WTC11 (cell line): ENCODE results near the gene ISL2. TPM values are rescaled to one million over a fixed set of nuclear protein-coding genes. Genes with fewer than 3 reads are reported as not detected.

ENCODE experiments used
- ATAC-seq: fragments of 200-7000 bp; cut with Tn5 transposase; 2 replicates; pipeline ENCODE4 v1.10.0; 2021; ENCODE audit warnings: mild to moderate bottlenecking, moderate library complexity
- CTCF ChIA-PET: fragments of 300-600 bp; sonication (Branson Sonifier 250); formaldehyde crosslinking; loops from one replicate; lab custom pipeline; 2021; ENCODE audit warnings: antibody characterized with exemption; lab: Charles Lee
- POLR2A ChIA-PET: fragments of 350-600 bp; sonication (Branson Sonifier 250); formaldehyde crosslinking; loops from one replicate; lab custom pipeline; 2021; ENCODE audit warnings: antibody characterized with exemption; lab: Charles Lee
- DNase-seq: peaks from one replicate; pipeline ENCODE4 v3.0.0; 2021; ENCODE audit warnings: low spot score
- H3K27ac Mint-ChIP-seq: 2 replicates; pipeline ENCODE4 v1.8.0; 2021; ENCODE audit warnings: mixed read lengths
- H3K27me3 Mint-ChIP-seq: 2 replicates; pipeline ENCODE4 v1.8.0; 2021; ENCODE audit warnings: low read depth, mild to moderate bottlenecking, moderate library complexity, mixed read lengths
- H3K36me3 Mint-ChIP-seq: 2 replicates; pipeline ENCODE4 v1.8.0; 2021; ENCODE audit warnings: mixed read lengths
- H3K4me1 Mint-ChIP-seq: 2 replicates; pipeline ENCODE4 v1.8.0; 2022; ENCODE audit warnings: mixed read lengths
- H3K4me3 Mint-ChIP-seq: 2 replicates; pipeline ENCODE4 v1.8.0; 2021; ENCODE audit warnings: mild to moderate bottlenecking, moderate library complexity, mixed read lengths
- H3K9me3 Mint-ChIP-seq: 2 replicates; pipeline ENCODE4 v1.8.0; 2021; ENCODE audit warnings: mixed read lengths
- AFF4 ChIP-seq: sonication (generic); formaldehyde crosslinking; IDR thresholded peaks from 2 replicates; pipeline ENCODE4 v1.8.1; 2023; ENCODE audit warnings: mild to moderate bottlenecking, missing genetic modification reagents, borderline replicate concordance
- ATF2 ChIP-seq: sonication (generic); formaldehyde crosslinking; IDR thresholded peaks from 2 replicates; pipeline ENCODE4 v1.8.1; 2022; ENCODE audit warnings: low read depth, missing genetic modification reagents, borderline replicate concordance
- CREM ChIP-seq: sonication (generic); formaldehyde crosslinking; IDR thresholded peaks from 2 replicates; pipeline ENCODE4 v1.8.1; 2022; ENCODE audit warnings: mild to moderate bottlenecking, missing genetic modification reagents, moderate library complexity
- FOXJ3 ChIP-seq: sonication (generic); formaldehyde crosslinking; IDR thresholded peaks from 2 replicates; pipeline ENCODE4 v1.9.0; 2021; ENCODE audit warnings: missing genetic modification reagents, mild to moderate bottlenecking, borderline replicate concordance
- FOXK1 ChIP-seq: sonication (generic); formaldehyde crosslinking; IDR thresholded peaks from 2 replicates; pipeline ENCODE4 v1.8.0; 2022; ENCODE audit warnings: mild to moderate bottlenecking, moderate library complexity, missing genetic modification reagents
- HMGA2 ChIP-seq: fragments of 250-450 bp; sonication (Bioruptor Pico); IDR thresholded peaks from 2 replicates; pipeline ENCODE4 v1.4.0; 2021; ENCODE audit warnings: mild to moderate bottlenecking, moderate library complexity
- MXD4 ChIP-seq: fragments of 250-450 bp; sonication (Bioruptor Pico); IDR thresholded peaks from 2 replicates; pipeline ENCODE4 v1.8.0; 2021; ENCODE audit warnings: mild to moderate bottlenecking, moderate library complexity, borderline replicate concordance
- NFE2L1 ChIP-seq: sonication (generic); formaldehyde crosslinking; IDR thresholded peaks from 2 replicates; pipeline ENCODE4 v1.8.1; 2023; ENCODE audit warnings: missing genetic modification reagents
- SOX15 ChIP-seq: fragments of 250-450 bp; sonication (Bioruptor Pico); IDR thresholded peaks from 2 replicates; pipeline ENCODE4 v1.9.0; 2021; ENCODE audit warnings: mild to moderate bottlenecking
- SP1 ChIP-seq: sonication (generic); formaldehyde crosslinking; conservative IDR thresholded peaks from 2 replicates; pipeline ENCODE4 v1.8.1; 2022; ENCODE audit warnings: missing genetic modification reagents
- TP53 ChIP-seq: sonication (generic); formaldehyde crosslinking; IDR thresholded peaks from 2 replicates; pipeline ENCODE4 v1.8.1; 2023; ENCODE audit warnings: mild to moderate bottlenecking, missing genetic modification reagents
- ZBTB21 ChIP-seq: sonication (generic); formaldehyde crosslinking; IDR thresholded peaks from 2 replicates; pipeline ENCODE4 v1.8.1; 2023; ENCODE audit warnings: mild to moderate bottlenecking, missing genetic modification reagents, borderline replicate concordance
- ZNF263 ChIP-seq: sonication (generic); formaldehyde crosslinking; IDR thresholded peaks from 2 replicates; pipeline ENCODE4 v1.8.1; 2022; ENCODE audit warnings: low read depth, mild to moderate bottlenecking, moderate library complexity, missing genetic modification reagents
- total RNA-seq: library from RNA; stranded (reverse); gene quantifications from 3 replicates; pipeline ENCODE4 v1.2.3, GENCODE V29; 2021
- TF ChIP-seq, protein P1 (sequence below): sonication (generic); formaldehyde crosslinking; IDR thresholded peaks from 2 replicates; pipeline ENCODE4 v1.8.0; 2023; ENCODE audit warnings: missing genetic modification reagents, mild to moderate bottlenecking, borderline replicate concordance
- TF ChIP-seq, protein P2 (sequence below): fragments of 200-600 bp; IDR thresholded peaks from 2 replicates; pipeline ENCODE4 v1.8.0; 2022; ENCODE audit warnings: antibody characterized with exemption
- TF ChIP-seq, protein P3 (sequence below): fragments of 250-450 bp; sonication (Bioruptor Pico); IDR thresholded peaks from 2 replicates; pipeline ENCODE4 v1.8.0; 2021; ENCODE audit warnings: mild to moderate bottlenecking

The ISL2 gene
- total RNA-seq, 1 experiment from 2014 or later, result 0.24 TPM

DNA sequence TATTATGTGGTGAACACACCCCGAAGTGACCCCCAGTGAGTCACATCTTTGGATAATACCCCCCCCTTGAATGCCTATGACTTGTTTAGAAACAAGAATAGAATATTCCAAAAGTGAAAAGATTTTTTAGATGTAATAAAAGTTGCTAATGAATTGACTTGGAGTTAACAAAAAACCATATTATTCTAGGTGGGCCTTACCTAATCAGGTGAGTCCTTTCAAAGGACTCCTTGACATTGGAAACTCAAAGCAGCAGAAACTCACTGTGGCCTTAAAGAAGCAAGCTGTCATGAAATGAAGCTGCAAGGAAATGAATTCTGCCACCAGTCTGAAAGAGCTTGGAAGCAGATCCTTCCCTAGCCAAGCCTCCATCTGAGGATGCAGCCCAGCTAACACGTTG, 10.9 kb upstream of the ISL2 start (continued):
- TF ChIP-seq, protein P1, sequence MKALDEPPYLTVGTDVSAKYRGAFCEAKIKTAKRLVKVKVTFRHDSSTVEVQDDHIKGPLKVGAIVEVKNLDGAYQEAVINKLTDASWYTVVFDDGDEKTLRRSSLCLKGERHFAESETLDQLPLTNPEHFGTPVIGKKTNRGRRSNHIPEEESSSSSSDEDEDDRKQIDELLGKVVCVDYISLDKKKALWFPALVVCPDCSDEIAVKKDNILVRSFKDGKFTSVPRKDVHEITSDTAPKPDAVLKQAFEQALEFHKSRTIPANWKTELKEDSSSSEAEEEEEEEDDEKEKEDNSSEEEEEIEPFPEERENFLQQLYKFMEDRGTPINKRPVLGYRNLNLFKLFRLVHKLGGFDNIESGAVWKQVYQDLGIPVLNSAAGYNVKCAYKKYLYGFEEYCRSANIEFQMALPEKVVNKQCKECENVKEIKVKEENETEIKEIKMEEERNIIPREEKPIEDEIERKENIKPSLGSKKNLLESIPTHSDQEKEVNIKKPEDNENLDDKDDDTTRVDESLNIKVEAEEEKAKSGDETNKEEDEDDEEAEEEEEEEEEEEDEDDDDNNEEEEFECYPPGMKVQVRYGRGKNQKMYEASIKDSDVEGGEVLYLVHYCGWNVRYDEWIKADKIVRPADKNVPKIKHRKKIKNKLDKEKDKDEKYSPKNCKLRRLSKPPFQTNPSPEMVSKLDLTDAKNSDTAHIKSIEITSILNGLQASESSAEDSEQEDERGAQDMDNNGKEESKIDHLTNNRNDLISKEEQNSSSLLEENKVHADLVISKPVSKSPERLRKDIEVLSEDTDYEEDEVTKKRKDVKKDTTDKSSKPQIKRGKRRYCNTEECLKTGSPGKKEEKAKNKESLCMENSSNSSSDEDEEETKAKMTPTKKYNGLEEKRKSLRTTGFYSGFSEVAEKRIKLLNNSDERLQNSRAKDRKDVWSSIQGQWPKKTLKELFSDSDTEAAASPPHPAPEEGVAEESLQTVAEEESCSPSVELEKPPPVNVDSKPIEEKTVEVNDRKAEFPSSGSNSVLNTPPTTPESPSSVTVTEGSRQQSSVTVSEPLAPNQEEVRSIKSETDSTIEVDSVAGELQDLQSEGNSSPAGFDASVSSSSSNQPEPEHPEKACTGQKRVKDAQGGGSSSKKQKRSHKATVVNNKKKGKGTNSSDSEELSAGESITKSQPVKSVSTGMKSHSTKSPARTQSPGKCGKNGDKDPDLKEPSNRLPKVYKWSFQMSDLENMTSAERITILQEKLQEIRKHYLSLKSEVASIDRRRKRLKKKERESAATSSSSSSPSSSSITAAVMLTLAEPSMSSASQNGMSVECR (CRISPR knock-in tag), result no peak
- no peak for TF ChIP-seq FOXJ3 (CRISPR knock-in tag)

- ChIA-PET POLR2A (interaction anchor here (0.6 kb wide), 1 partner anchor 674 kb away, joined by 3 read pairs; no protein-coding TSS in a partner anchor), CTCF (no interaction called here)
- Mint-ChIP-seq H3K4me1 (peaks cover 7% of the 10 kb centered on the region; the same call in 1 of the 2 replicates), H3K9me3 (no peaks in the 10 kb centered on the region), H3K27me3 (peaks cover 37% of the 10 kb centered on the region), H3K36me3 (no peaks in the 10 kb centered on the region), H3K4me3 (no peak overlapping the region), H3K27ac (no peak overlapping the region)
- TF ChIP-seq ZBTB21 (CRISPR knock-in tag) (no peak), ATF2 (CRISPR knock-in tag) (no peak), MXD4 (no peak), TP53 (CRISPR knock-in tag) (no peak), AFF4 (no peak), CREM (CRISPR knock-in tag) (no peak), ZNF263 (CRISPR knock-in tag) (no peak), HMGA2 (no peak), FOXK1 (CRISPR knock-in tag) (no peak), SP1 (no peak), SOX15 (no peak), NFE2L1 (CRISPR knock-in tag) (no peak)
- TF ChIP-seq, protein P2, sequence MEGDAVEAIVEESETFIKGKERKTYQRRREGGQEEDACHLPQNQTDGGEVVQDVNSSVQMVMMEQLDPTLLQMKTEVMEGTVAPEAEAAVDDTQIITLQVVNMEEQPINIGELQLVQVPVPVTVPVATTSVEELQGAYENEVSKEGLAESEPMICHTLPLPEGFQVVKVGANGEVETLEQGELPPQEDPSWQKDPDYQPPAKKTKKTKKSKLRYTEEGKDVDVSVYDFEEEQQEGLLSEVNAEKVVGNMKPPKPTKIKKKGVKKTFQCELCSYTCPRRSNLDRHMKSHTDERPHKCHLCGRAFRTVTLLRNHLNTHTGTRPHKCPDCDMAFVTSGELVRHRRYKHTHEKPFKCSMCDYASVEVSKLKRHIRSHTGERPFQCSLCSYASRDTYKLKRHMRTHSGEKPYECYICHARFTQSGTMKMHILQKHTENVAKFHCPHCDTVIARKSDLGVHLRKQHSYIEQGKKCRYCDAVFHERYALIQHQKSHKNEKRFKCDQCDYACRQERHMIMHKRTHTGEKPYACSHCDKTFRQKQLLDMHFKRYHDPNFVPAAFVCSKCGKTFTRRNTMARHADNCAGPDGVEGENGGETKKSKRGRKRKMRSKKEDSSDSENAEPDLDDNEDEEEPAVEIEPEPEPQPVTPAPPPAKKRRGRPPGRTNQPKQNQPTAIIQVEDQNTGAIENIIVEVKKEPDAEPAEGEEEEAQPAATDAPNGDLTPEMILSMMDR, result no peak
- TF ChIP-seq, protein P3, sequence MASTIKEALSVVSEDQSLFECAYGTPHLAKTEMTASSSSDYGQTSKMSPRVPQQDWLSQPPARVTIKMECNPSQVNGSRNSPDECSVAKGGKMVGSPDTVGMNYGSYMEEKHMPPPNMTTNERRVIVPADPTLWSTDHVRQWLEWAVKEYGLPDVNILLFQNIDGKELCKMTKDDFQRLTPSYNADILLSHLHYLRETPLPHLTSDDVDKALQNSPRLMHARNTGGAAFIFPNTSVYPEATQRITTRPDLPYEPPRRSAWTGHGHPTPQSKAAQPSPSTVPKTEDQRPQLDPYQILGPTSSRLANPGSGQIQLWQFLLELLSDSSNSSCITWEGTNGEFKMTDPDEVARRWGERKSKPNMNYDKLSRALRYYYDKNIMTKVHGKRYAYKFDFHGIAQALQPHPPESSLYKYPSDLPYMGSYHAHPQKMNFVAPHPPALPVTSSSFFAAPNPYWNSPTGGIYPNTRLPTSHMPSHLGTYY, result no peak
- no peak for DNase-seq
- no peak for ATAC-seq
Measured at GRCh38 chr15:76327191-76328105, 9.1 kb upstream of the ISL2 start.
